ENCODE data around the gene MYOZ1. TPM values are rescaled to one million over a fixed set of nuclear protein-coding genes. Genes with fewer than 3 reads are reported as not detected.

MYOZ1 gene
- total and polyA plus RNA-seq, 2 of the 8 experiments (the other 6 are each of a cell fraction or from before 2014, with no cell fraction given) = 2.6 to 3.3 TPM

DNA sequence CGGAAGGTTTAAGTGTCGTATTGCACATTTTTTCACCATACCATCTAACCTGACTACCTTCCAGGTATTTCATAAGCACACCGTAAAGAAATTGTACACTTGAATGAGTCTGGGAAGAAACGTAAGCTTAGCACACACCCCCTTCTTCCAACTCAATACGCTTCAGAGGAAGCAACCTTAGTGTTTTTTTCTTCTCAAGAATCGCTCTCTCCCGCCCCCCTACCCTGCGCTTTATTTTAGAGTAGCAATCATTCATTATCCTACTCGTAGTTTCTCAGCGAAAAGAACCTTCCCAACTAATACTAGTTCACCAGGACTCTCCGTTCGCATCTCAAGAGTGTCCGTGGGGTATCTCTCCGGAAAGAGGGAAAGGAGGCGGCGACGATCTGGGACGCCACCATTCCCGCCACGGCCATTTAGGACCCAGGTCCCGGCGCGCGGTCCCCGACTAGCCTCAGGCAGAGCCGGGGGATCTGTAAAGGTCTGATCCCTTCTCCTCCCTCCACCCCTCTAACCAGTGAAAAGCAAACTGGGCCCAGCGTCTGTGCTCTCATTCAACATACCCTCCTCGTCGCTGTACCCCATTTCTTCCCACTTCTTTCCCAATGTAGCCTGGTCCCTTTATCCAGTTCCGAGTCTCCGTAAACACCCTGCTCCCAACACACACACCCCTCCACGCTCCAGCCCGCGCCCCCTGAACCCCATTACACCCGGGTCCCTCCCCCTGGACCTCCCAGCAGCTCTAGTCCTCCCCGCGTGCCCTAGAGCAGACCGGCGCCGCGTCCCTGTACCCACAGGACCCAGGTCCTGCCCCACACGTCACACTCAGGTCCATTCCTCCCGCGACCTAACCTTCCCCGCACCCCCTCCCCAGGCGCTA is 16.0 kb downstream of the MYOZ1 start (continued):
- TF ChIP-seq YY1 (IDR thresholded peaks at IDR 0.05; ENCODE audit: low read depth, low read length) (peak; percentile 63; the same call in 1 of the 2 replicates), POLR2AphosphoS5 (IDR thresholded peaks at IDR 0.05; ENCODE audit: low read depth, low read length) (peak; percentile 52; the same call in 1 of the 2 replicates), POLR2A (IDR thresholded peaks at IDR 0.05; ENCODE audit: control extremely low read depth in 1 of 2, low read depth in 2 of 2, low read length in 2 of 2) (peak; percentile 16 to 57), TEAD4 (IDR thresholded peaks at IDR 0.05; ENCODE audit: low read depth, low read length) (no peak), TAF1 (IDR thresholded peaks at IDR 0.05; ENCODE audit: low read depth, low read length) (peak; percentile 77), JUND (IDR thresholded peaks at IDR 0.05; ENCODE audit: low read length) (no peak), TBP (IDR thresholded peaks at IDR 0.05; ENCODE audit: low read depth, low read length) (peak; percentile 79), KDM4A (IDR thresholded peaks at IDR 0.05; ENCODE audit: low read depth, low read length, severe bottlenecking) (peak; percentile 44), CREB1 (IDR thresholded peaks at IDR 0.05) (0 out of 2 replicates have a peak, but pooled peaks have one; percentile 12), SAP30 (IDR thresholded peaks at IDR 0.05; ENCODE audit: insufficient read depth, insufficient replicate concordance, low read length) (peak; percentile 71)
- TF ChIP-seq, protein P1, sequence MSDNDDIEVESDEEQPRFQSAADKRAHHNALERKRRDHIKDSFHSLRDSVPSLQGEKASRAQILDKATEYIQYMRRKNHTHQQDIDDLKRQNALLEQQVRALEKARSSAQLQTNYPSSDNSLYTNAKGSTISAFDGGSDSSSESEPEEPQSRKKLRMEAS (IDR thresholded peaks at IDR 0.05) = peak; percentile 32; the same call in 1 of the 2 replicates
